ENCODE results near the gene PURB. TPM values are rescaled to one million over a fixed set of nuclear protein-coding genes. Genes with fewer than 3 reads are reported as not detected.

Gene PURB
- total RNA-seq, 1 experiment from 2014 or later = 8.9 TPM

DNA sequence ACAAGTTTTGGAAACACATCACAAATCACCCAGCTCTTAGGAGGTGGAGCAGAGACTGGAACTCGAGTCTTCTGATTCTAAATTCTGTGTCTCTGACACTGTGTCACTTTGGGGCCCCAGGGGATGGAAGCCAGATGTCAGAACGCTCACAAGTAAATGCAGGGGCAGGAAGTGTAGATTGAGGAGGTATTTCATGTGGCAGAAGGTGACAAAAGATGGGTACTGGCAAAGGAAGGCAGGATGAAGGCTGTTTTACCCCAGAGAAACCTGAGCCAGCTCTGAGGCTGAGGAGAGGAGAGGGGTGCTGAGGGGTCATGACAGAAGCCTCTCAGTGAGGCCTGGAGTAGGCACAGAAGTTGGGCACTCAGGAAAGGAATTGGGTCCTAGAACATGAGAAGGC is 6.0 kb upstream of the PURB start:
- intact Hi-C loops (cut with micrococcal nuclease) = no loop called here
- Histone ChIP-seq H2AFZ (ENCODE audit: low read length) (no peak overlapping the region), H3K4me3 (ENCODE audit: low read length) (no peak overlapping the region), H3K27me3 (ENCODE audit: low read length) (no peaks in the 10 kb centered on the region), H3K79me2 (ENCODE audit: low read length) (peaks cover 5% of the 10 kb centered on the region; the same call in 1 of the 2 replicates), H3K9me2 (replicated peaks; ENCODE audit: low read length) (no peaks in the 10 kb centered on the region), H3K9me3 (ENCODE audit: low read length) (no peaks in the 10 kb centered on the region), H3K4me2 (ENCODE audit: low read length) (no peak overlapping the region), H3F3A (ENCODE audit: low read length, unreplicated experiment) (no peaks in the 10 kb centered on the region), H4K20me1 (ENCODE audit: low read length) (no peaks in the 10 kb centered on the region), H3K9ac (ENCODE audit: low read length) (no peak overlapping the region), H3K4me1 (ENCODE audit: insufficient read depth, low read length) (0 out of 2 replicates have a peak, but pooled peaks cover 2% of the 10 kb centered on the region), H3K27ac (ENCODE audit: low read length) (no peak overlapping the region), H3K36me3 (ENCODE audit: low read depth, low read length) (no peaks in the 10 kb centered on the region)
- ATAC-seq = no peak
- TF ChIP-seq EZH2 (IDR thresholded peaks at IDR 0.05; ENCODE audit: low read length, unreplicated experiment) (no peak), EZH2phosphoT487 (IDR thresholded peaks at IDR 0.05; ENCODE audit: borderline replicate concordance, low read length) (no peak)
- TF ChIP-seq, protein P1, sequence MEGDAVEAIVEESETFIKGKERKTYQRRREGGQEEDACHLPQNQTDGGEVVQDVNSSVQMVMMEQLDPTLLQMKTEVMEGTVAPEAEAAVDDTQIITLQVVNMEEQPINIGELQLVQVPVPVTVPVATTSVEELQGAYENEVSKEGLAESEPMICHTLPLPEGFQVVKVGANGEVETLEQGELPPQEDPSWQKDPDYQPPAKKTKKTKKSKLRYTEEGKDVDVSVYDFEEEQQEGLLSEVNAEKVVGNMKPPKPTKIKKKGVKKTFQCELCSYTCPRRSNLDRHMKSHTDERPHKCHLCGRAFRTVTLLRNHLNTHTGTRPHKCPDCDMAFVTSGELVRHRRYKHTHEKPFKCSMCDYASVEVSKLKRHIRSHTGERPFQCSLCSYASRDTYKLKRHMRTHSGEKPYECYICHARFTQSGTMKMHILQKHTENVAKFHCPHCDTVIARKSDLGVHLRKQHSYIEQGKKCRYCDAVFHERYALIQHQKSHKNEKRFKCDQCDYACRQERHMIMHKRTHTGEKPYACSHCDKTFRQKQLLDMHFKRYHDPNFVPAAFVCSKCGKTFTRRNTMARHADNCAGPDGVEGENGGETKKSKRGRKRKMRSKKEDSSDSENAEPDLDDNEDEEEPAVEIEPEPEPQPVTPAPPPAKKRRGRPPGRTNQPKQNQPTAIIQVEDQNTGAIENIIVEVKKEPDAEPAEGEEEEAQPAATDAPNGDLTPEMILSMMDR (conservative IDR thresholded peaks at IDR 0.05; ENCODE audit: low read depth, low read length) = no peak
- DNase-seq = no peak
- BruUV-seq (replicated peaks) = no TSS peak
- ChIA-PET POLR2A (ENCODE audit: unreplicated experiment) (no interaction called here), CTCF (no interaction called here)

GRCh38 chr7:44889086-44889781 is 3.9 kb upstream of the PURB start:
- ChIA-PET CTCF (no interaction called here), POLR2A (ENCODE audit: unreplicated experiment) (no interaction called here)
- Histone ChIP-seq H3K27ac (ENCODE audit: low read length) (no peak overlapping the region), H4K20me1 (ENCODE audit: low read length) (0 out of 2 replicates have a peak, but pooled peaks cover 1% of the 10 kb centered on the region), H2AFZ (ENCODE audit: low read length) (no peak overlapping the region), H3K4me2 (ENCODE audit: low read length) (no peak overlapping the region), H3K4me3 (ENCODE audit: low read length) (no peak overlapping the region), H3K9ac (ENCODE audit: low read length) (no peak overlapping the region), H3K79me2 (ENCODE audit: low read length) (peaks cover 19% of the 10 kb centered on the region), H3K9me3 (ENCODE audit: low read length) (no peaks in the 10 kb centered on the region), H3K9me2 (replicated peaks; ENCODE audit: low read length) (no peaks in the 10 kb centered on the region), H3K36me3 (ENCODE audit: low read depth, low read length) (no peaks in the 10 kb centered on the region), H3K27me3 (ENCODE audit: low read length) (no peaks in the 10 kb centered on the region), H3K4me1 (ENCODE audit: insufficient read depth, low read length) (0 out of 2 replicates have a peak, but pooled peaks cover 7% of the 10 kb centered on the region), H3F3A (ENCODE audit: low read length, unreplicated experiment) (no peaks in the 10 kb centered on the region)
- TF ChIP-seq EZH2phosphoT487 (IDR thresholded peaks at IDR 0.05; ENCODE audit: borderline replicate concordance, low read length) = no peak
- TF ChIP-seq, protein P1 (conservative IDR thresholded peaks at IDR 0.05; ENCODE audit: low read depth, low read length) = no peak
- TF ChIP-seq EZH2 (IDR thresholded peaks at IDR 0.05; ENCODE audit: low read length, unreplicated experiment) = no peak
- ATAC-seq (no peak), DNase-seq (no peak)
- no TSS peak for BruUV-seq (replicated peaks)
- intact Hi-C loops (cut with micrococcal nuclease) = loop anchor here (5.0 kb wide), 1 partner anchor 98 kb away; no protein-coding TSS in a partner anchor

GRCh38 chr7:44887293-44887692 is 2.0 kb upstream of the PURB start:
- Histone ChIP-seq H3K27ac (ENCODE audit: low read length) (no peak overlapping the region), H3K9me3 (ENCODE audit: low read length) (no peaks in the 10 kb centered on the region), H3K4me3 (ENCODE audit: low read length) (no peak overlapping the region), H3F3A (ENCODE audit: low read length, unreplicated experiment) (no peaks in the 10 kb centered on the region), H2AFZ (ENCODE audit: low read length) (no peak overlapping the region), H3K79me2 (ENCODE audit: low read length) (peaks cover 38% of the 10 kb centered on the region), H3K9ac (ENCODE audit: low read length) (no peak overlapping the region), H3K9me2 (replicated peaks; ENCODE audit: low read length) (no peaks in the 10 kb centered on the region), H3K36me3 (ENCODE audit: low read depth, low read length) (no peaks in the 10 kb centered on the region), H4K20me1 (ENCODE audit: low read length) (peaks cover 21% of the 10 kb centered on the region), H3K4me2 (ENCODE audit: low read length) (no peak overlapping the region), H3K4me1 (ENCODE audit: insufficient read depth, low read length) (peaks cover 24% of the 10 kb centered on the region), H3K27me3 (ENCODE audit: low read length) (no peaks in the 10 kb centered on the region)
- no TSS peak for BruUV-seq (replicated peaks)
- ATAC-seq (no peak), DNase-seq (no peak)
- intact Hi-C loops (cut with micrococcal nuclease) = loop anchor here (5.0 kb wide), 1 partner anchor 100 kb away; no protein-coding TSS in a partner anchor
- TF ChIP-seq, protein P1 (conservative IDR thresholded peaks at IDR 0.05; ENCODE audit: low read depth, low read length) = no peak
- no peak for TF ChIP-seq EZH2phosphoT487 (IDR thresholded peaks at IDR 0.05; ENCODE audit: borderline replicate concordance, low read length)
- no peak for TF ChIP-seq EZH2 (IDR thresholded peaks at IDR 0.05; ENCODE audit: low read length, unreplicated experiment)
- ChIA-PET CTCF (no interaction called here), POLR2A (ENCODE audit: unreplicated experiment) (no interaction called here)

All from PC-3 (cell line).